ENCODE data around the gene SNX25. TPM values are rescaled to one million over a fixed set of nuclear protein-coding genes. Genes with fewer than 3 reads are reported as not detected.

The SNX25 gene
- total RNA-seq (ENCODE audit: unreplicated experiment) = 27.5 TPM
- long read RNA-seq, partial matches to known transcripts = 1 of 4 reads
- long read RNA-seq, other reads (novel, unspliced or antisense) = 2 of 4 reads

GRCh38 chr4:185209031-185209851 lies at the start of gene SNX25:
SNX25 (plus strand) TSS chr4:185209598; CDS start chr4:185209827, 229 bp downstream.
- H3K4me3 Mint-ChIP-seq (ENCODE audit: unreplicated experiment) = peak within 1 kb of the TSS; percentile 93
- peak within 1 kb of the TSS; percentile 88 for H3K27ac Mint-ChIP-seq (ENCODE audit: unreplicated experiment)
- peaks cover 5% of the 10 kb centered on the region for H3K27me3 Mint-ChIP-seq (ENCODE audit: unreplicated experiment)
- no peak for TF ChIP-seq CTCF (IDR thresholded peaks at IDR 0.05; ENCODE audit: partially characterized antibody, unreplicated experiment)
- DNase-seq = peak; percentile 88
- H3K4me1 Mint-ChIP-seq (ENCODE audit: low read depth, unreplicated experiment) = peaks cover 19% of the 10 kb centered on the region
- no peaks in the 10 kb centered on the region for H3K36me3 Mint-ChIP-seq (ENCODE audit: unreplicated experiment)
- peaks cover 15% of the 10 kb centered on the region for H3K9me3 Mint-ChIP-seq (ENCODE audit: unreplicated experiment)

- no peak for DNase-seq
- Mint-ChIP-seq H3K9me3 (ENCODE audit: unreplicated experiment) (no peaks in the 10 kb centered on the region), H3K4me3 (ENCODE audit: unreplicated experiment) (no peak overlapping the region), H3K4me1 (ENCODE audit: low read depth, unreplicated experiment) (peaks cover 6% of the 10 kb centered on the region), H3K27ac (ENCODE audit: unreplicated experiment) (no peak overlapping the region), H3K36me3 (ENCODE audit: unreplicated experiment) (peaks cover 10% of the 10 kb centered on the region), H3K27me3 (ENCODE audit: unreplicated experiment) (no peaks in the 10 kb centered on the region)
- no peak for TF ChIP-seq CTCF (IDR thresholded peaks at IDR 0.05; ENCODE audit: partially characterized antibody, unreplicated experiment)
Measured at GRCh38 chr4:185165605-185166063, 43.8 kb upstream of the SNX25 start.

GRCh38 chr4:185167234-185167633 lies 42.2 kb upstream of the SNX25 start:
- H3K4me3 Mint-ChIP-seq (ENCODE audit: unreplicated experiment) = no peak overlapping the region
- no peak for TF ChIP-seq CTCF (IDR thresholded peaks at IDR 0.05; ENCODE audit: partially characterized antibody, unreplicated experiment)
- no peaks in the 10 kb centered on the region for H3K9me3 Mint-ChIP-seq (ENCODE audit: unreplicated experiment)
- H3K27me3 Mint-ChIP-seq (ENCODE audit: unreplicated experiment) = no peaks in the 10 kb centered on the region
- peaks cover 6% of the 10 kb centered on the region for H3K4me1 Mint-ChIP-seq (ENCODE audit: low read depth, unreplicated experiment)
- H3K36me3 Mint-ChIP-seq (ENCODE audit: unreplicated experiment) = peaks cover 10% of the 10 kb centered on the region
- no peak overlapping the region for H3K27ac Mint-ChIP-seq (ENCODE audit: unreplicated experiment)
- no peak for DNase-seq

GRCh38 chr4:185171373-185172071 lies 37.9 kb upstream of the SNX25 start:
- Mint-ChIP-seq H3K4me3 (ENCODE audit: unreplicated experiment) (no peak overlapping the region), H3K27ac (ENCODE audit: unreplicated experiment) (no peak overlapping the region), H3K4me1 (ENCODE audit: low read depth, unreplicated experiment) (no peaks in the 10 kb centered on the region), H3K27me3 (ENCODE audit: unreplicated experiment) (no peaks in the 10 kb centered on the region), H3K9me3 (ENCODE audit: unreplicated experiment) (no peaks in the 10 kb centered on the region), H3K36me3 (ENCODE audit: unreplicated experiment) (peaks cover 10% of the 10 kb centered on the region)
- no peak for TF ChIP-seq CTCF (IDR thresholded peaks at IDR 0.05; ENCODE audit: partially characterized antibody, unreplicated experiment)
- DNase-seq = no peak

Measured in glutamatergic neuron (in vitro differentiated cells).